Measurements from ENCODE around the gene CGB7. TPM values are rescaled to one million over a fixed set of nuclear protein-coding genes. Genes with fewer than 3 reads are reported as not detected.

CGB7 gene
- total and polyA plus RNA-seq, 10 of the 15 experiments (the other 5 are each of a cell fraction or from before 2014, with no cell fraction given) = 0.06 TPM; not detected in 9

GRCh38 chr19:49014870-49015255 lies 42.7 kb downstream of the CGB7 start (continued):
- TF ChIP-seq IRF3 (IDR thresholded peaks at IDR 0.05) = no peak
- no peak for TF ChIP-seq ZNF592 (IDR thresholded peaks at IDR 0.05)
- no peak for TF ChIP-seq SPI1 (IDR thresholded peaks at IDR 0.05; ENCODE audit: borderline replicate concordance, insufficient read depth, low read depth, low read length)

- peaks cover 7 to 17% of the 10 kb centered on the region in 2 experiments for H3K36me3 ChIP-seq (ENCODE audit: control insufficient read depth in 2 of 2, insufficient read depth in 2 of 2, low read length in 1 of 2)
- POLR2A ChIA-PET = no interaction called here
- H3K4me3 ChIP-seq = no peak overlapping the region
- in situ Hi-C loops (cut with MboI) (no loop called here), intact Hi-C loops (cut with micrococcal nuclease; ENCODE audit: unreplicated experiment) (no loop called here)
- RAD21 ChIA-PET (ENCODE audit: unreplicated experiment) = no interaction called here
- H2AFZ ChIP-seq (ENCODE audit: control insufficient read depth, low read depth, low read length) = no peak overlapping the region
- BruUV-seq (replicated peaks) = no TSS peak
- no peak overlapping the region for H3K9ac ChIP-seq (ENCODE audit: control insufficient read depth, insufficient read depth, low read length)
- DNase-seq (ENCODE audit: low read depth, low spot score) (no peak), FAIRE-seq (no peak), ATAC-seq (no peak)
- CTCF ChIA-PET = no interaction called here
- H3K4me2 ChIP-seq (ENCODE audit: control insufficient read depth, insufficient read depth) = no peak overlapping the region
- SMC1A ChIA-PET (ENCODE audit: uncharacterized antibody, unreplicated experiment) = no interaction called here
- 95% methylated on average over 32 of the region's 32 CpGs for WGBS (ENCODE audit: insufficient coverage, insufficient replicate concordance, low lambda C conversion rate, missing lambda C conversion rate)
- H3K79me2 ChIP-seq (ENCODE audit: control insufficient read depth, insufficient read depth, low read length) = no peaks in the 10 kb centered on the region
- H3K4me1 ChIP-seq (ENCODE audit: control insufficient read depth, insufficient read depth, low read length) = peaks cover 5% of the 10 kb centered on the region
- no peaks in the 10 kb centered on the region for H3K27me3 ChIP-seq (replicated peaks in 1 of 2; ENCODE audit: control insufficient read depth in 2 of 2, insufficient read depth in 2 of 2, low read length in 1 of 2)
- no peaks in the 10 kb centered on the region for H3K9me3 ChIP-seq (replicated peaks; ENCODE audit: control insufficient read depth, insufficient read depth, low read length)
- H4K20me1 ChIP-seq (ENCODE audit: control insufficient read depth, insufficient read depth) = no peaks in the 10 kb centered on the region
- H3K27ac ChIP-seq (ENCODE audit: control insufficient read depth, insufficient read depth) = no peak overlapping the region
- TF ChIP-seq SUZ12 (IDR thresholded peaks at IDR 0.05; ENCODE audit: unreplicated experiment) (no peak), ATF2 (IDR thresholded peaks at IDR 0.05; ENCODE audit: low read length) (no peak), FOS (IDR thresholded peaks at IDR 0.05; ENCODE audit: borderline replicate concordance, extremely low read depth, insufficient read length) (no peak), SPI1 (IDR thresholded peaks at IDR 0.05; ENCODE audit: borderline replicate concordance, insufficient read depth, low read depth, low read length) (no peak), PBX3 (IDR thresholded peaks at IDR 0.05; ENCODE audit: insufficient replicate concordance, low read depth, low read length) (no peak), POLR2A (IDR thresholded peaks at IDR 0.05; ENCODE audit: low read depth, low read length) (no peak; the same call in none of the 2 replicates), POLR2AphosphoS5 (IDR thresholded peaks at IDR 0.05; ENCODE audit: low read length) (no peak), DPF2 (IDR thresholded peaks at IDR 0.05) (no peak), RBBP5 (conservative IDR thresholded peaks at IDR 0.05) (no peak), PAX8 (IDR thresholded peaks at IDR 0.05) (no peak), SMAD1 (IDR thresholded peaks at IDR 0.05; ENCODE audit: low read depth, partially characterized antibody) (no peak), EED (IDR thresholded peaks at IDR 0.05; ENCODE audit: low read depth) (no peak), MTA2 (IDR thresholded peaks at IDR 0.05; ENCODE audit: low read depth) (no peak)
Measured at GRCh38 chr19:49014123-49014869, 43.3 kb downstream of the CGB7 start.

Data from GM12878 (cell line).